HEK293T (cell line): ENCODE data around the gene TMEM245.

Source experiments
- CTCF ChIA-PET: fragments of 350-600 bp; formaldehyde crosslinking; extraction: SDS; loops from one replicate; lab custom pipeline; 2021; ENCODE audit warnings: antibody characterized with exemption, inconsistent platforms; lab: Yijun Ruan, JAX
- POLR2A ChIA-PET: fragments of 350-600 bp; formaldehyde crosslinking; extraction: SDS; loops from one replicate; lab custom pipeline; 2020; ENCODE audit warnings: antibody characterized with exemption, inconsistent platforms; lab: Yijun Ruan, JAX
- DNase-seq: peaks from one replicate; pipeline ENCODE4 v3.0.0; 2012; ENCODE audit warnings: mixed read lengths; ENCODE audit errors: extremely low spot score
- ARNT ChIP-seq: fragments of 450-650 bp; IDR thresholded peaks from 2 replicates; pipeline ENCODE4 v1.6.1; 2017; ENCODE audit warnings: mild to moderate bottlenecking
- BHLHE40 ChIP-seq: fragments of 450-650 bp; IDR thresholded peaks from 2 replicates; pipeline ENCODE4 v1.6.1; 2016; ENCODE audit warnings: mild to moderate bottlenecking, moderate library complexity, borderline replicate concordance
- CTBP1 ChIP-seq: fragments of 450-650 bp; IDR thresholded peaks from 2 replicates; pipeline ENCODE4 v1.6.1; 2016; ENCODE audit warnings: borderline replicate concordance
- ELF4 ChIP-seq: fragments of 450-650 bp; IDR thresholded peaks from 2 replicates; pipeline ENCODE4 v1.6.1; 2017; ENCODE audit warnings: antibody characterized with exemption
- FOXA1 ChIP-seq: fragments of 450-650 bp; IDR thresholded peaks from 2 replicates; pipeline ENCODE4 v1.6.1; 2016; ENCODE audit warnings: mild to moderate bottlenecking
- FOXK2 ChIP-seq: fragments of 450-650 bp; IDR thresholded peaks from 2 replicates; pipeline ENCODE4 v1.6.1; 2016; ENCODE audit warnings: mild to moderate bottlenecking
- FOXM1 ChIP-seq: fragments of 450-650 bp; IDR thresholded peaks from 2 replicates; pipeline ENCODE4 v1.6.1; 2017; ENCODE audit warnings: mild to moderate bottlenecking, borderline replicate concordance
- HDGF ChIP-seq: fragments of 450-650 bp; IDR thresholded peaks from 2 replicates; pipeline ENCODE4 v1.6.1; 2017; ENCODE audit warnings: antibody characterized with exemption, borderline replicate concordance
- L3MBTL2 ChIP-seq: fragments of 450-650 bp; conservative IDR thresholded peaks from 2 replicates; pipeline ENCODE4 v1.6.1; 2016; ENCODE audit warnings: mild to moderate bottlenecking
- LEF1 ChIP-seq: fragments of 450-650 bp; IDR thresholded peaks from 2 replicates; pipeline ENCODE4 v1.6.1; 2017; ENCODE audit warnings: mild to moderate bottlenecking, borderline replicate concordance
- NFRKB ChIP-seq: fragments of 450-650 bp; IDR thresholded peaks from 2 replicates; pipeline ENCODE4 v1.6.1; 2016; ENCODE audit warnings: mild to moderate bottlenecking, moderate library complexity
- PKNOX1 ChIP-seq: fragments of 450-650 bp; IDR thresholded peaks from 2 replicates; pipeline ENCODE4 v1.6.1; 2016
- SP1 ChIP-seq: fragments of 450-650 bp; IDR thresholded peaks from 2 replicates; pipeline ENCODE4 v1.6.1; 2017
- SUZ12 ChIP-seq: fragments of 450-650 bp; IDR thresholded peaks from 2 replicates; pipeline ENCODE4 v1.6.1; 2016; ENCODE audit warnings: mild to moderate bottlenecking
- TARDBP ChIP-seq: fragments of 450-650 bp; IDR thresholded peaks from 2 replicates; pipeline ENCODE4 v1.6.1; 2016
- ZNF384 ChIP-seq: fragments of 450-650 bp; IDR thresholded peaks from 2 replicates; pipeline ENCODE4 v1.6.1; 2016

TMEM245 gene

GRCh38 chr9:109051733-109052132, 68.0 kb downstream of the TMEM245 start:
- no peak for DNase-seq
- CTCF ChIA-PET: no interaction called here
- POLR2A ChIA-PET: no interaction called here
- TF ChIP-seq NFRKB: no peak
- TF ChIP-seq ELF4: no peak
- no peak for TF ChIP-seq FOXA1
- TF ChIP-seq FOXM1: no peak
- no peak for TF ChIP-seq ARNT
- TF ChIP-seq LEF1: no peak
- no peak for TF ChIP-seq SUZ12

- POLR2A ChIA-PET: no interaction called here
- TF ChIP-seq TARDBP: no peak
- TF ChIP-seq BHLHE40: no peak
- no peak for TF ChIP-seq FOXM1
- no peak for TF ChIP-seq SP1
- no peak for TF ChIP-seq HDGF
- TF ChIP-seq PKNOX1: no peak
- no peak for TF ChIP-seq FOXK2
- no peak for TF ChIP-seq SUZ12
- no peak for TF ChIP-seq L3MBTL2
- no peak for TF ChIP-seq ZNF384
- no peak for TF ChIP-seq ARNT
- no peak for TF ChIP-seq NFRKB
- no peak for TF ChIP-seq FOXA1
- TF ChIP-seq CTBP1: no peak
- TF ChIP-seq LEF1: no peak
- no peak for TF ChIP-seq ELF4
- no peak for DNase-seq
- CTCF ChIA-PET: no interaction called here
These were observed 69.3 kb downstream of the TMEM245 start for GRCh38 chr9:109050444-109050843.

GRCh38 chr9:109048822-109049221, 70.9 kb downstream of the TMEM245 start:
- TF ChIP-seq LEF1 (no peak), HDGF (no peak), NFRKB (no peak), ZNF384 (no peak), SUZ12 (no peak), ARNT (no peak), SP1 (no peak), BHLHE40 (no peak)
- POLR2A ChIA-PET: no interaction called here
- CTCF ChIA-PET: no interaction called here
- no peak for DNase-seq

GRCh38 chr9:109047259-109047658, 72.5 kb downstream of the TMEM245 start:
- no peak for DNase-seq
- ChIA-PET CTCF (no interaction called here), POLR2A (no interaction called here)

GRCh38 chr9:109046346-109046745, 73.4 kb downstream of the TMEM245 start:
- TF ChIP-seq SUZ12: no peak
- TF ChIP-seq FOXM1: no peak
- no peak for TF ChIP-seq ZNF384
- no peak for TF ChIP-seq L3MBTL2
- TF ChIP-seq TARDBP: no peak
- ChIA-PET CTCF (no interaction called here), POLR2A (no interaction called here)
- no peak for DNase-seq

More at GRCh38 chr9:109047259-109047658, 72.5 kb downstream of the TMEM245 start:
- TF ChIP-seq FOXK2: no peak
- TF ChIP-seq FOXA1: no peak
- TF ChIP-seq LEF1: no peak
- no peak for TF ChIP-seq ZNF384
- TF ChIP-seq NFRKB: no peak
- no peak for TF ChIP-seq SP1
- no peak for TF ChIP-seq FOXM1
- TF ChIP-seq PKNOX1: no peak
- TF ChIP-seq BHLHE40: no peak
- no peak for TF ChIP-seq SUZ12
- TF ChIP-seq ARNT: no peak
- TF ChIP-seq L3MBTL2: no peak
- TF ChIP-seq ELF4: no peak
- no peak for TF ChIP-seq HDGF
- no peak for TF ChIP-seq CTBP1
- TF ChIP-seq TARDBP: no peak

GRCh38 chr9:109043578-109043977, 76.2 kb downstream of the TMEM245 start:
- ChIA-PET POLR2A (no interaction called here), CTCF (no interaction called here)
- no peak for DNase-seq
- TF ChIP-seq ZNF384 (no peak), L3MBTL2 (no peak), SP1 (no peak), BHLHE40 (no peak), TARDBP (no peak), FOXA1 (no peak), CTBP1 (no peak)

GRCh38 chr9:109040571-109040970, 79.2 kb downstream of the TMEM245 start:
- CTCF ChIA-PET: no interaction called here
- DNase-seq: no peak
- TF ChIP-seq SUZ12: no peak
- no peak for TF ChIP-seq ZNF384
- TF ChIP-seq FOXK2: no peak
- no peak for TF ChIP-seq ELF4
- no peak for TF ChIP-seq LEF1
- no peak for TF ChIP-seq TARDBP
- no peak for TF ChIP-seq BHLHE40
- TF ChIP-seq ARNT: no peak
- no peak for TF ChIP-seq CTBP1
- TF ChIP-seq HDGF: no peak
- TF ChIP-seq L3MBTL2: no peak
- TF ChIP-seq FOXA1: no peak
- no peak for TF ChIP-seq NFRKB
- no peak for TF ChIP-seq FOXM1
- POLR2A ChIA-PET: no interaction called here
